ENCODE data around the gene PPP6R2.

The PPP6R2 gene

GRCh38 chr22:50435291-50436014, 92.3 kb downstream of the PPP6R2 start:
- DNase-seq = no peak

GRCh38 chr22:50436015-50436830, 93.1 kb downstream of the PPP6R2 start:
- no peak for DNase-seq

- DNase-seq = no peak
Observed at GRCh38 chr22:50436841-50437341, 93.8 kb downstream of the PPP6R2 start.

GRCh38 chr22:50437511-50438304, 94.6 kb downstream of the PPP6R2 start:
- DNase-seq = no peak

- no peak for DNase-seq
Observed at GRCh38 chr22:50438305-50439275, 95.5 kb downstream of the PPP6R2 start.

GRCh38 chr22:50439314-50439870, 96.3 kb downstream of the PPP6R2 start:
- no peak for DNase-seq

- no peak for DNase-seq
Observed at GRCh38 chr22:50439871-50440331, 96.8 kb downstream of the PPP6R2 start.

- DNase-seq = no peak
Observed at GRCh38 chr22:50440544-50441249, 97.6 kb downstream of the PPP6R2 start.

GRCh38 chr22:50441428-50441993, 98.4 kb downstream of the PPP6R2 start:
- DNase-seq = no peak

GRCh38 chr22:50443197-50443596, 100.1 kb downstream of the PPP6R2 start:
- no peak for DNase-seq

- DNase-seq = no peak
Observed at GRCh38 chr22:50443801-50444625, 100.9 kb downstream of the PPP6R2 start.

- no peak for DNase-seq
Observed at GRCh38 chr22:50444663-50445062, 101.5 kb downstream of the PPP6R2 start.

GRCh38 chr22:50445071-50445879, 102.1 kb downstream of the PPP6R2 start:
- DNase-seq = no peak

- DNase-seq = no peak
Observed at GRCh38 chr22:50445880-50446707, 103.0 kb downstream of the PPP6R2 start.

GRCh38 chr22:50446708-50447575, 103.8 kb downstream of the PPP6R2 start:
- DNase-seq = no peak

Measured in NCI-H1105 treated with DMSO at 0.1 percent for 48 hours (cell line).